Fibroblast of skin of right biceps (primary cell): ENCODE data around the gene DENND5A.
A peak's percentile ranks its signal among the peaks of the same experiment; 100 is the strongest.
"Not testable (repeated sequence)": the region's sequence is repeated elsewhere in the genome, so short reads cannot be mapped to it uniquely, and the experiment has no call there.

Experiments used
- DNase-seq: peaks from one replicate; pipeline ENCODE4 v3.0.0-alpha.2; 2013

DENND5A gene

GRCh38 chr11:9170450-9170849 is 94.7 kb downstream of the DENND5A start:
- DNase-seq: peak; percentile 37

GRCh38 chr11:9169595-9170295 is 95.4 kb downstream of the DENND5A start:
- DNase-seq: peak; percentile 21

GRCh38 chr11:9161991-9162390 is 103.2 kb downstream of the DENND5A start:
- not testable (repeated sequence) for DNase-seq

GRCh38 chr11:9160166-9160565 is 105.0 kb downstream of the DENND5A start:
- DNase-seq: peak; percentile 58

- DNase-seq: peak; percentile 81
Measured at GRCh38 chr11:9158898-9159391, 106.2 kb downstream of the DENND5A start.

GRCh38 chr11:9155930-9156329 is 109.2 kb downstream of the DENND5A start:
- no peak for DNase-seq

GRCh38 chr11:9153651-9154050 is 111.5 kb downstream of the DENND5A start:
- DNase-seq: no peak

GRCh38 chr11:9151631-9152030 is 113.5 kb downstream of the DENND5A start:
- DNase-seq: no peak

GRCh38 chr11:9150926-9151325 is 114.2 kb downstream of the DENND5A start:
- DNase-seq: no peak

GRCh38 chr11:9150501-9150900 is 114.6 kb downstream of the DENND5A start:
- peak; percentile 73 for DNase-seq

- DNase-seq: no peak
Measured at GRCh38 chr11:9148727-9149126, 116.4 kb downstream of the DENND5A start.

- no peak for DNase-seq
Measured at GRCh38 chr11:9148035-9148434, 117.1 kb downstream of the DENND5A start.

- DNase-seq: no peak
Measured at GRCh38 chr11:9146477-9146876, 118.7 kb downstream of the DENND5A start.

- no peak for DNase-seq
Measured at GRCh38 chr11:9145283-9145682, 119.9 kb downstream of the DENND5A start.

GRCh38 chr11:9144828-9145227 is 120.3 kb downstream of the DENND5A start:
- no peak for DNase-seq

GRCh38 chr11:9143721-9144120 is 121.4 kb downstream of the DENND5A start:
- no peak for DNase-seq

GRCh38 chr11:9142732-9143131 is 122.4 kb downstream of the DENND5A start:
- DNase-seq: no peak

GRCh38 chr11:9141186-9141585 is 124.0 kb downstream of the DENND5A start:
- DNase-seq: no peak

GRCh38 chr11:9139628-9140357 is 125.4 kb downstream of the DENND5A start:
- no peak for DNase-seq

GRCh38 chr11:9138612-9139579 is 126.3 kb downstream of the DENND5A start:
- DNase-seq: peak; percentile 86

- DNase-seq: no peak
Measured at GRCh38 chr11:9138133-9138453, 127.1 kb downstream of the DENND5A start.

- DNase-seq: peak; percentile 51
Measured at GRCh38 chr11:9137293-9138132, 127.6 kb downstream of the DENND5A start.
